HepG2 (cell line): ENCODE data around the gene ABHD12. TPM values are rescaled to one million over a fixed set of nuclear protein-coding genes. Genes with fewer than 3 reads are reported as not detected.

Experiments used
- ATAC-seq: fragments of 200-7000 bp; cut with Tn5 transposase; 3 replicates; pipeline ENCODE4 v1.9.1; 2020; ENCODE audit warnings: mild to moderate bottlenecking, moderate library complexity
- BruUV-seq: library from RNA; stranded (reverse); fragments of 400-500 nt; replicated peaks from 2 replicates; lab custom pipeline; 2021; lab: Mats Ljungman, UMichigan
- CTCF ChIA-PET: fragments of 300-600 bp; formaldehyde crosslinking; extraction: SDS; loops from one replicate; lab custom pipeline; 2021; ENCODE audit warnings: low total read pairs, inconsistent platforms, low intra/inter-chr PET ratio; lab: Yijun Ruan, JAX
- POLR2A ChIA-PET: fragments of 350-600 bp; sonication (Branson Sonifier 250); formaldehyde crosslinking; loops from one replicate; lab custom pipeline; 2020; ENCODE audit warnings: antibody characterized with exemption, inconsistent platforms; lab: Yijun Ruan, JAX
- DNase-seq: peaks from one replicate; pipeline ENCODE4 v3.0.0-alpha.2; 2015; ENCODE audit warnings: low spot score
- FAIRE-seq: peaks from 3 replicates; lab custom pipeline; 2011; peaks lifted over from hg19 to GRCh38; lab: Jason Lieb, UNC
- H2AFZ ChIP-seq: one replicate; pipeline ENCODE4 v1.6.1; 2011; ENCODE audit warnings: low read length, inconsistent platforms
- H3K27ac ChIP-seq: fragments of 300-600 bp; 3 replicates; pipeline ENCODE4 v1.8.0; 2011; ENCODE audit warnings: mixed run types, mild to moderate bottlenecking, mixed read lengths, low read length, inconsistent platforms; ENCODE audit not compliant: insufficient read depth; ENCODE audit errors: extremely low read length
- H3K27me3 ChIP-seq, 2 experiments: fragments of 200-600 bp in 1 of 2; 2 replicates in 1 of 2; 3 replicates in 1 of 2; pipeline versions ENCODE4 v1.6.0 to v1.8.0; 2011; ENCODE audit warnings: low read length in 2 of 2, mild to moderate bottlenecking in 2 of 2, moderate library complexity in 2 of 2, inconsistent platforms in 1 of 2; ENCODE audit not compliant: insufficient read depth in 2 of 2, control insufficient read depth in 1 of 2
- H3K36me3 ChIP-seq, 2 experiments: fragments of 200-600 bp in 1 of 2; replicated peaks in 1 of 2; 2 replicates in 1 of 2; 3 replicates in 1 of 2; pipeline versions ENCODE4 v1.5.1 to v1.8.0; 2011; ENCODE audit warnings: low read length in 2 of 2, inconsistent platforms in 1 of 2; ENCODE audit not compliant: insufficient read depth in 2 of 2, control insufficient read depth in 1 of 2
- H3K4me1 ChIP-seq: 2 replicates; pipeline ENCODE4 v1.5.1; 2012; ENCODE audit warnings: low read length, inconsistent platforms; ENCODE audit not compliant: insufficient read depth
- H3K4me2 ChIP-seq: 2 replicates; pipeline ENCODE4 v1.6.0; 2011; ENCODE audit warnings: low read depth, low read length, inconsistent platforms
- H3K4me3 ChIP-seq, 3 experiments: fragments of 200-600 bp in 1 of 3; sonication (generic), shearing (Covaris generic) in 1 of 3; replicated peaks in 1 of 3; 2 replicates each; pipeline ENCODE4 v1.5.1; 2011 to 2016; ENCODE audit warnings: low read length in 3 of 3, inconsistent platforms in 2 of 3, low read depth in 2 of 3, mild to moderate bottlenecking in 2 of 3, control low read depth in 1 of 3, mixed read lengths in 1 of 3; ENCODE audit not compliant: insufficient read depth in 1 of 3
- H3K79me2 ChIP-seq: one replicate; pipeline ENCODE4 v1.6.1; 2011; ENCODE audit warnings: low read length, inconsistent platforms; ENCODE audit not compliant: insufficient read depth
- H3K9ac ChIP-seq: 2 replicates; pipeline ENCODE4 v1.6.0; 2011; ENCODE audit warnings: mild to moderate bottlenecking, low read depth, low read length, inconsistent platforms; ENCODE audit not compliant: insufficient read depth
- H3K9me3 ChIP-seq: 2 replicates; pipeline ENCODE4 v1.5.1; 2012; ENCODE audit warnings: mild to moderate bottlenecking, low read length
- H4K20me1 ChIP-seq: 2 replicates; pipeline ENCODE4 v1.6.0; 2011; ENCODE audit warnings: inconsistent platforms, mild to moderate bottlenecking, low read length, moderate library complexity; ENCODE audit not compliant: insufficient read depth
- HIC2 ChIP-seq: sonication (generic); formaldehyde crosslinking; IDR thresholded peaks from 2 replicates; pipeline ENCODE4 v1.9.0; 2022; ENCODE audit warnings: low read depth, missing genetic modification reagents
- IKZF4 ChIP-seq: sonication (generic); formaldehyde crosslinking; IDR thresholded peaks from 2 replicates; pipeline ENCODE4 v1.5.1; 2020; ENCODE audit warnings: borderline replicate concordance, mild to moderate bottlenecking, low read depth, missing genetic modification reagents; ENCODE audit errors: not compliant biosample characterization
- IKZF5 ChIP-seq: IDR thresholded peaks from 2 replicates; pipeline ENCODE4 v1.6.1; 2018; ENCODE audit warnings: missing genetic modification reagents, mild to moderate bottlenecking, missing compliant biosample characterization
- KDM6A ChIP-seq: IDR thresholded peaks from 2 replicates; pipeline ENCODE4 v1.6.1; 2016; ENCODE audit warnings: low read depth
- MLX ChIP-seq: IDR thresholded peaks from 2 replicates; pipeline ENCODE4 v1.6.1; 2016
- PAX8 ChIP-seq: sonication (generic); formaldehyde crosslinking; IDR thresholded peaks from 2 replicates; pipeline ENCODE4 v1.8.0; 2022; ENCODE audit warnings: mild to moderate bottlenecking, missing genetic modification reagents, borderline replicate concordance
- POGK ChIP-seq: sonication (generic); formaldehyde crosslinking; conservative IDR thresholded peaks from 2 replicates; pipeline ENCODE4 v1.8.0; 2022; ENCODE audit warnings: mild to moderate bottlenecking, moderate library complexity, missing genetic modification reagents
- POGZ ChIP-seq: sonication (generic); formaldehyde crosslinking; IDR thresholded peaks from 2 replicates; pipeline ENCODE4 v1.4.0; 2020; ENCODE audit warnings: mild to moderate bottlenecking, missing genetic modification reagents
- RBFOX2 ChIP-seq: fragments of 200-400 bp; formaldehyde crosslinking; IDR thresholded peaks from 2 replicates; pipeline ENCODE4 v1.6.1; 2017; ENCODE audit warnings: low read depth, mild to moderate bottlenecking, low read length
- TBL1XR1 ChIP-seq: fragments of 150-350 bp; IDR thresholded peaks from 2 replicates; pipeline ENCODE4 v1.6.1; 2014; ENCODE audit warnings: borderline replicate concordance, low read length; ENCODE audit not compliant: partially characterized antibody
- TRIM24 ChIP-seq: sonication (generic); formaldehyde crosslinking; IDR thresholded peaks from 2 replicates; pipeline ENCODE4 v1.8.0; 2022; ENCODE audit warnings: mild to moderate bottlenecking, missing genetic modification reagents
- ZNF382 ChIP-seq: sonication (generic); formaldehyde crosslinking; IDR thresholded peaks from 2 replicates; pipeline ENCODE4 v1.5.0; 2020; ENCODE audit warnings: missing genetic modification reagents, mild to moderate bottlenecking, borderline replicate concordance
- ZNF550 ChIP-seq: sonication (generic); formaldehyde crosslinking; IDR thresholded peaks from 2 replicates; pipeline ENCODE4 v1.4.0; 2020; ENCODE audit warnings: mild to moderate bottlenecking, missing genetic modification reagents, borderline replicate concordance
- ZNF652 ChIP-seq: IDR thresholded peaks from 2 replicates; pipeline ENCODE4 v1.6.1; 2016; ENCODE audit warnings: low read depth, borderline replicate concordance
- ZNF713 ChIP-seq: sonication (generic); formaldehyde crosslinking; IDR thresholded peaks from 2 replicates; pipeline ENCODE4 v1.4.0; 2020; ENCODE audit warnings: mild to moderate bottlenecking, missing genetic modification reagents
- ZNF737 ChIP-seq: sonication (generic); formaldehyde crosslinking; IDR thresholded peaks from 2 replicates; pipeline ENCODE4 v1.5.0; 2020; ENCODE audit warnings: missing genetic modification reagents, mild to moderate bottlenecking, borderline replicate concordance
- ZNF746 ChIP-seq: sonication (generic); formaldehyde crosslinking; IDR thresholded peaks from 2 replicates; pipeline ENCODE4 v1.8.0; 2022; ENCODE audit warnings: mild to moderate bottlenecking, missing genetic modification reagents
- ZNF780A ChIP-seq: sonication (generic); formaldehyde crosslinking; IDR thresholded peaks from 2 replicates; pipeline ENCODE4 v1.8.0; 2022; ENCODE audit warnings: mild to moderate bottlenecking, missing genetic modification reagents, moderate library complexity
- WGBS: methylation state at CpG from one replicate; pipeline ENCODE4 v1.1.6; 2017; ENCODE audit warnings: low lambda C conversion rate; 5-methylcytosine and 5-hydroxymethylcytosine counted together
- in situ Hi-C: cut with HindIII; loops from 2 replicates; pipeline ENCODE4 v1.10.0; 2017; ENCODE audit warnings: low pct_unique_long_range_greater_than_20kb; ENCODE audit not compliant: extremely low pct_ligation_motif_present
- intact Hi-C: fragments of 100-400 bp; cut with micrococcal nuclease; formaldehyde crosslinking; loops from one replicate; pipeline ENCODE4 v1.10.0; 2022; ENCODE audit not compliant: unreplicated experiment
- polyA plus RNA-seq, 8 experiments: library from polyadenylated mRNA; depleted of rRNA in 3 of 8; stranded (reverse) in 7 of 8; unstranded in 1 of 8; fragments of >200 nt; fragmentation: Illumina TruSeq in 4 of 8; extraction: Trizol in 4 of 8; gene quantifications; 2 replicates each; pipeline versions ENCODE4 v1.2.1 to v1.2.3, GENCODE V29; 2011 to 2016; ENCODE audit warnings: low read depth in 4 of 8, missing spikeins in 1 of 8, mixed read lengths in 1 of 8; ENCODE audit not compliant: insufficient read depth in 1 of 8
- total RNA-seq, 5 experiments: library from RNA; depleted of rRNA; stranded (reverse); fragments of >200 nt; fragmentation: Illumina TruSeq; extraction: Trizol; gene quantifications; 2 replicates each; pipeline ENCODE4 v1.2.3, GENCODE V29; 2016; ENCODE audit warnings: low read depth in 1 of 5

Gene ABHD12
- total and polyA plus RNA-seq, 2 of the 13 experiments (the other 11 are each of a cell fraction or from before 2014, with no cell fraction given) = 23.5 to 72.1 TPM

- H3K27ac ChIP-seq = no peak overlapping the region
- no peaks in the 10 kb centered on the region for H3K9me3 ChIP-seq
- no peak overlapping the region for H3K4me2 ChIP-seq
- peaks cover 23% of the 10 kb centered on the region for H3K79me2 ChIP-seq
- peaks cover 7% of the 10 kb centered on the region; the same call in 1 of the 2 replicates for H3K4me1 ChIP-seq
- ChIA-PET CTCF (no interaction called here), POLR2A (no interaction called here)
- 98% methylated on average over 2 of the region's 2 CpGs for whole genome bisulfite sequencing
- no peaks in the 10 kb centered on the region; a peak in 2 of 5 replicates for H3K36me3 ChIP-seq
- ATAC-seq = no peak
- DNase-seq = no peak
- in situ Hi-C loops (no loop called here), intact Hi-C loops (no loop called here)
- H3K27me3 ChIP-seq = no peaks in the 10 kb centered on the region
- no peak for FAIRE-seq
- H3K4me3 ChIP-seq = no peak overlapping the region
- no peak for TF ChIP-seq IKZF5 (CRISPR knock-in tag)
- TF ChIP-seq ZNF550 (CRISPR knock-in tag) = no peak
- no peak for TF ChIP-seq ZNF652 (CRISPR knock-in tag)
- no peak for TF ChIP-seq ZNF780A (CRISPR knock-in tag)
- no peak for TF ChIP-seq POGZ (CRISPR knock-in tag)
- no peak for TF ChIP-seq TBL1XR1
- no peak for TF ChIP-seq ZNF382 (CRISPR knock-in tag)
- no peak for TF ChIP-seq MLX (CRISPR knock-in tag)
- TF ChIP-seq ZNF746 (CRISPR knock-in tag) = no peak
- no peak for TF ChIP-seq ZNF713 (CRISPR knock-in tag)
- TF ChIP-seq HIC2 = no peak
- TF ChIP-seq RBFOX2 = no peak
- TF ChIP-seq POGK (CRISPR knock-in tag) = no peak
- TF ChIP-seq TRIM24 (CRISPR knock-in tag) = no peak
- no peak for TF ChIP-seq KDM6A (CRISPR knock-in tag)
- TF ChIP-seq PAX8 (CRISPR knock-in tag) = no peak
- no peak for TF ChIP-seq IKZF4
- TF ChIP-seq ZNF737 (CRISPR knock-in tag) = no peak
- H2AFZ ChIP-seq = no peak overlapping the region
- no TSS peak for BruUV-seq
- peaks cover 8% of the 10 kb centered on the region for H4K20me1 ChIP-seq
- H3K9ac ChIP-seq = no peak overlapping the region
Observed at GRCh38 chr20:25369971-25370370, 20.7 kb downstream of the ABHD12 start.
